Measurements from ENCODE around the gene PPM1G.
"Not testable (repeated sequence)": the region's sequence is repeated elsewhere in the genome, so short reads cannot be mapped to it uniquely, and the experiment has no call there.

- not testable (repeated sequence) for TF ChIP-seq ETS1 (IDR thresholded peaks at IDR 0.05); CTCF (conservative IDR thresholded peaks at IDR 0.05; ENCODE audit: low read depth in 2 of 2); POLR2AphosphoS5 (IDR thresholded peaks at IDR 0.05; ENCODE audit: low read depth); EZH2phosphoT487 (IDR thresholded peaks at IDR 0.05; ENCODE audit: unreplicated experiment)
Observed at GRCh38 chr2:27425039-27425438, 15.6 kb upstream of the PPM1G start.

Measured in GM23338 (cell line).